Fibroblast of lung (primary cell): ENCODE measurements around the gene TYRP1.
"Not testable (repeated sequence)": the region's sequence is repeated elsewhere in the genome, so short reads cannot be mapped to it uniquely, and the experiment has no call there.

Experiments
- EZH2 ChIP-seq: IDR thresholded peaks from 2 replicates; pipeline ENCODE4 v1.5.1; 2012; ENCODE audit warnings: low read length, control low read depth, mild to moderate bottlenecking; ENCODE audit errors: missing control alignments
- TF ChIP-seq, protein P1 (sequence below), 2 donors: IDR thresholded peaks in 1 of 2; conservative IDR thresholded peaks in 1 of 2; 1 replicate in 1 of 2; 2 replicates in 1 of 2; pipeline ENCODE4 v1.5.1; 2011 to 2012; ENCODE audit warnings: low read length in 2 of 2, control low read depth in 1 of 2, inconsistent platforms in 1 of 2, low read depth in 1 of 2, mild to moderate bottlenecking in 1 of 2

GRCh38 chr9:12677462-12678126 lies 15.6 kb upstream of the TYRP1 start:
- TF ChIP-seq, protein P1, sequence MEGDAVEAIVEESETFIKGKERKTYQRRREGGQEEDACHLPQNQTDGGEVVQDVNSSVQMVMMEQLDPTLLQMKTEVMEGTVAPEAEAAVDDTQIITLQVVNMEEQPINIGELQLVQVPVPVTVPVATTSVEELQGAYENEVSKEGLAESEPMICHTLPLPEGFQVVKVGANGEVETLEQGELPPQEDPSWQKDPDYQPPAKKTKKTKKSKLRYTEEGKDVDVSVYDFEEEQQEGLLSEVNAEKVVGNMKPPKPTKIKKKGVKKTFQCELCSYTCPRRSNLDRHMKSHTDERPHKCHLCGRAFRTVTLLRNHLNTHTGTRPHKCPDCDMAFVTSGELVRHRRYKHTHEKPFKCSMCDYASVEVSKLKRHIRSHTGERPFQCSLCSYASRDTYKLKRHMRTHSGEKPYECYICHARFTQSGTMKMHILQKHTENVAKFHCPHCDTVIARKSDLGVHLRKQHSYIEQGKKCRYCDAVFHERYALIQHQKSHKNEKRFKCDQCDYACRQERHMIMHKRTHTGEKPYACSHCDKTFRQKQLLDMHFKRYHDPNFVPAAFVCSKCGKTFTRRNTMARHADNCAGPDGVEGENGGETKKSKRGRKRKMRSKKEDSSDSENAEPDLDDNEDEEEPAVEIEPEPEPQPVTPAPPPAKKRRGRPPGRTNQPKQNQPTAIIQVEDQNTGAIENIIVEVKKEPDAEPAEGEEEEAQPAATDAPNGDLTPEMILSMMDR (conservative IDR thresholded peaks at IDR 0.05 in 1 of 2, IDR thresholded peaks at IDR 0.05 in 1 of 2; ENCODE audit: low read depth in 1 of 2, low read length in 2 of 2) = not testable (repeated sequence)
- not testable (repeated sequence) for TF ChIP-seq EZH2
